ENCODE results near the gene CEMIP2.

- TF ChIP-seq CTCF (IDR thresholded peaks at IDR 0.05 in 4 of 5, conservative IDR thresholded peaks at IDR 0.05 in 1 of 5) (no peak), POLR2A (IDR thresholded peaks at IDR 0.05) (no peak)
Measured at GRCh38 chr9:71767163-71767775, 1.0 kb downstream of the CEMIP2 start.
